WERI-Rb-1 (cell line): Measurements from ENCODE around the gene HTR1E.

ENCODE experiments used
- DNase-seq: peaks from one replicate; pipeline ENCODE4 v3.0.0-alpha.2; 2020
- H3K27ac ChIP-seq: fragments of 250-450 bp; sonication (Bioruptor Pico); 2 replicates; pipeline ENCODE4 v1.5.1; 2020; ENCODE audit warnings: mild to moderate bottlenecking, moderate library complexity
- H3K27me3 ChIP-seq: fragments of 250-450 bp; sonication (Bioruptor Pico); 2 replicates; pipeline ENCODE4 v1.5.1; 2021; ENCODE audit warnings: mild to moderate bottlenecking, low read depth, moderate library complexity; ENCODE audit not compliant: insufficient read depth, severe bottlenecking
- H3K36me3 ChIP-seq: fragments of 250-450 bp; sonication (Bioruptor Pico); 2 replicates; pipeline ENCODE4 v1.5.1; 2020; ENCODE audit warnings: mild to moderate bottlenecking, moderate library complexity
- H3K4me3 ChIP-seq: 2 replicates; pipeline ENCODE4 v1.5.1; 2011; ENCODE audit warnings: low read depth, mild to moderate bottlenecking, control low read depth, low read length
- H3K9me3 ChIP-seq: fragments of 250-450 bp; sonication (Bioruptor Pico); 2 replicates; pipeline ENCODE4 v1.5.1; 2021; ENCODE audit warnings: mild to moderate bottlenecking, moderate library complexity; ENCODE audit not compliant: severe bottlenecking
- CTCF ChIP-seq: IDR thresholded peaks from 2 replicates; pipeline ENCODE4 v1.5.1; 2011; ENCODE audit warnings: low read depth, mild to moderate bottlenecking, control low read depth, inconsistent platforms, low read length

The HTR1E gene

DNA sequence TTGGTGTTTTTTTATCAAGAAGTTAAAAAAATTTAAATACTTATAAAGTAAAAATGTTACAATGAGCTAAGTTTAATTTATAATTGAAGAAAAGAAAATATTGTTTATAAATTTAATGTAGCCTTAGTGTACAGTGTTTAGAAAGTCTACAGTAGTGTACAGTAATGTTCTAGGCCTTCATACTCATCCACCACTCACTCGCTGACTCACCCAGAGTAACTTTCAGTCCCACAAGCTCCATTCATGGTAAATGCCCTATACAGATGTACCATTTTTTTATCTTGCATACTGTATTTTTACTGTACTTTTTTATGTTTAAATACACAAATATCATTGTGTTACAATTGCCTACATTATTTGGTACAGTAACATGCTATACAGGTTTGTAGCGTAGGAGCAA, 26.0 kb downstream of the HTR1E start:
- DNase-seq: no peak
- no peak for TF ChIP-seq CTCF

GRCh38 chr6:86964029-86964579, 26.8 kb downstream of the HTR1E start:
- no peak for TF ChIP-seq CTCF
- Histone ChIP-seq H3K4me3 (no peak overlapping the region), H3K9me3 (no peaks in the 10 kb centered on the region), H3K27ac (no peak overlapping the region), H3K36me3 (no peaks in the 10 kb centered on the region), H3K27me3 (peaks cover 18% of the 10 kb centered on the region)
- no peak for DNase-seq

More for the DNA sequence above, 26.0 kb downstream of the HTR1E start:
- no peak overlapping the region for H3K4me3 ChIP-seq
- no peak overlapping the region for H3K27ac ChIP-seq
- H3K36me3 ChIP-seq: no peaks in the 10 kb centered on the region
- peaks cover 18% of the 10 kb centered on the region for H3K27me3 ChIP-seq
- no peaks in the 10 kb centered on the region for H3K9me3 ChIP-seq

GRCh38 chr6:86966271-86966670, 28.9 kb downstream of the HTR1E start:
- Histone ChIP-seq H3K9me3 (no peaks in the 10 kb centered on the region), H3K27me3 (peaks cover 18% of the 10 kb centered on the region), H3K36me3 (no peaks in the 10 kb centered on the region), H3K4me3 (no peak overlapping the region), H3K27ac (no peak overlapping the region)
- TF ChIP-seq CTCF: no peak
- no peak for DNase-seq

GRCh38 chr6:86969573-86969972, 32.2 kb downstream of the HTR1E start:
- peaks cover 18% of the 10 kb centered on the region for H3K27me3 ChIP-seq
- no peaks in the 10 kb centered on the region for H3K9me3 ChIP-seq
- no peaks in the 10 kb centered on the region for H3K36me3 ChIP-seq
- no peak for TF ChIP-seq CTCF
- no peak for DNase-seq
- no peak overlapping the region for H3K4me3 ChIP-seq
- H3K27ac ChIP-seq: no peak overlapping the region

DNA sequence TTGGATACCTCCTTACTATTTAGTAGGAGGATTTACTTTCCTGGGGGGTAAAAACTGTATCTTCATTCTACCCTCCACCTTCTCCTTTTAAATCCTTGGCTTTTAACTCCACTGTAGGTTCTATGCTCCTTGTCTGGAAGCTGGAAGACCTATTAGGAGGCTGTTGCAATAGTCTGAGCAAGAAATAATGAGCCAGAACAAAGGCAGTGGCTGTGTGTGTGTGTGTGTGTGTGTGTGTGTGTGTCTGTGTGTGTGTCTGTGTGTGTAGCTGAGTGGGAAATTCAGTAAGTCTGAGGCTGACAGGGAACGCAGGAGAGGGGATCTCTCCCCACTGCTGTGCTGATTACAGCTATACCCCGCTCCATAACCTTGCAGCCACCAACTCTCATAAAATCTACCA, 35.8 kb downstream of the HTR1E start:
- no peak overlapping the region for H3K4me3 ChIP-seq

More for the DNA sequence above, 35.8 kb downstream of the HTR1E start:
- DNase-seq: no peak
- no peak for TF ChIP-seq CTCF
- H3K36me3 ChIP-seq: no peaks in the 10 kb centered on the region
- H3K27me3 ChIP-seq: peaks cover 12% of the 10 kb centered on the region
- no peaks in the 10 kb centered on the region for H3K9me3 ChIP-seq
- H3K27ac ChIP-seq: no peak overlapping the region
